Kidney epithelial cell (primary cell): Measurements from ENCODE around the gene CRYL1. TPM values are rescaled to one million over a fixed set of nuclear protein-coding genes. Genes with fewer than 3 reads are reported as not detected.

Experiments used
- DNase-seq: peaks from one replicate; pipeline ENCODE4 v3.0.0-alpha.2; 2010; ENCODE audit warnings: low read depth
- H3K27me3 ChIP-seq: 2 replicates; pipeline ENCODE4 v1.6.0; 2011; ENCODE audit warnings: low read length; ENCODE audit not compliant: control insufficient read depth, insufficient read depth
- H3K36me3 ChIP-seq: 2 replicates; pipeline ENCODE4 v1.5.1; 2011; ENCODE audit warnings: low read length; ENCODE audit not compliant: control insufficient read depth, insufficient read depth
- H3K4me3 ChIP-seq: 2 replicates; pipeline ENCODE4 v1.5.1; 2011; ENCODE audit warnings: low read depth, mild to moderate bottlenecking, control low read depth, low read length
- total RNA-seq: library from RNA; depleted of rRNA; stranded (reverse); fragments of >200 nt; gene quantifications from 2 replicates; pipeline ENCODE4 v1.2.3, GENCODE V29; 2015
- TF ChIP-seq, protein P1 (sequence below): IDR thresholded peaks from 2 replicates; pipeline ENCODE4 v1.5.1; 2011; ENCODE audit warnings: mild to moderate bottlenecking, moderate library complexity, low read length, control low read depth, inconsistent platforms; ENCODE audit not compliant: insufficient read depth, poor library complexity, severe bottlenecking

The CRYL1 gene
- total RNA-seq, 1 donor from 2014 or later: 36.4 TPM

DNA sequence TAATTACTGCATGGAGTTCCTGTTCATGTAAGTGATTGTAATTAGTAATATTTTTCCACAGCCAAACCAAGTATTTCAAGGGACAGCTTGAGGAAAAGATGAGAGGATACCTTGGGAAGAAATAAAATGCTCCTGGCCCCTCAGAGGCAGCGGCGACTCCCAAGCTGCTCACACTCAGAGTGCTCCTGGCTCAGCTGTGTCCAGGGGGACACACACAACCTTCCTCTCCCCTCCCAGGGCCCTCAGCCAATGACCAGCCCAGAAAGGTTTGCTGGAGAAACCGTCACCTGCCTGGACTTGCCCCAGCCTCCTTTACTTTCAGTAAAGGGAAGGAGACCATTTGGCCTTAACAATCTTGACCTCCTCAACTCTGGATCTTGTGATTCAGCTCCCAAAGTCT, 51.1 kb downstream of the CRYL1 start:
- TF ChIP-seq, protein P1, sequence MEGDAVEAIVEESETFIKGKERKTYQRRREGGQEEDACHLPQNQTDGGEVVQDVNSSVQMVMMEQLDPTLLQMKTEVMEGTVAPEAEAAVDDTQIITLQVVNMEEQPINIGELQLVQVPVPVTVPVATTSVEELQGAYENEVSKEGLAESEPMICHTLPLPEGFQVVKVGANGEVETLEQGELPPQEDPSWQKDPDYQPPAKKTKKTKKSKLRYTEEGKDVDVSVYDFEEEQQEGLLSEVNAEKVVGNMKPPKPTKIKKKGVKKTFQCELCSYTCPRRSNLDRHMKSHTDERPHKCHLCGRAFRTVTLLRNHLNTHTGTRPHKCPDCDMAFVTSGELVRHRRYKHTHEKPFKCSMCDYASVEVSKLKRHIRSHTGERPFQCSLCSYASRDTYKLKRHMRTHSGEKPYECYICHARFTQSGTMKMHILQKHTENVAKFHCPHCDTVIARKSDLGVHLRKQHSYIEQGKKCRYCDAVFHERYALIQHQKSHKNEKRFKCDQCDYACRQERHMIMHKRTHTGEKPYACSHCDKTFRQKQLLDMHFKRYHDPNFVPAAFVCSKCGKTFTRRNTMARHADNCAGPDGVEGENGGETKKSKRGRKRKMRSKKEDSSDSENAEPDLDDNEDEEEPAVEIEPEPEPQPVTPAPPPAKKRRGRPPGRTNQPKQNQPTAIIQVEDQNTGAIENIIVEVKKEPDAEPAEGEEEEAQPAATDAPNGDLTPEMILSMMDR: no peak

DNA sequence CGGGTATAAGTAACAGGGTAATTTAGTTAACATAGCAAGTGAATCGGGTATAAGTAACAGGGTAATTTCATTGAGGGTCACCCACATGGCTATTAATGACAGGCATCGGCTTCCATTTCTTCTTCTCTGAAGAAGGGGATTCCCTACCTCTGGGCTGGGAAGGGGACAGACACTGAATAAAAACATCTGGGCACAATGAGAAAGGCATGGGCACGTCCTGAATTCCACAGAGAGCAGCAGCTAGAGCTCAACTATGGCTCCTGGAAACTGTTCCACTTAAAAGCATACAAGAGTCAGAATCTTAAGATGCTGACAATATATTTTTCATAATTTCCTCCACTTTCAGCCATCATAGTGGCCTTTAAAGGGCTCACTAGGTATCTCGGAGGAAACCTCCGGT, 51.8 kb downstream of the CRYL1 start:
- no peaks in the 10 kb centered on the region for H3K27me3 ChIP-seq
- TF ChIP-seq, protein P1: no peak
- peaks cover 1% of the 10 kb centered on the region for H3K36me3 ChIP-seq
- H3K4me3 ChIP-seq: no peak overlapping the region
- DNase-seq: no peak

More for the DNA sequence above, 51.1 kb downstream of the CRYL1 start:
- Histone ChIP-seq H3K27me3 (no peaks in the 10 kb centered on the region), H3K36me3 (peaks cover 1% of the 10 kb centered on the region), H3K4me3 (no peak overlapping the region)
- no peak for DNase-seq

DNA sequence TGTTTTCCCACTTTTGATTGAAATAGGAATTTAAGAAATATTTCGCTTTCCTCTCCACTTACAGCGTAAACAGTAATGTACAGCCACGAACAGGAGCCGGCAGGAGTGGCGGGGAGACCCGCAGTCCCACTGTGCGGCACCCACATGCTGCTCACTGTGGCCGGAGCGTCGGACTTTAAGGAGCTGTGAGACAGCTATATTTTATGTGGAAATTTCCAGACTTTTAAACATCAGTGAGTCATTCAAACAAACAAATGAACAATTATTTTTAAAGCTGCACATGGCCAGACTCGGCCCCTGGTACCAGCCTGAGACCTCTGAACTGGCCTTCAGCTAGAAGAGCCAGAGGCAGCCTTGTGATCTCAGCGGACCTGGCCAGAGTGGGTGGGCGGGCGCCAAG, 52.5 kb downstream of the CRYL1 start:
- H3K27me3 ChIP-seq: no peaks in the 10 kb centered on the region
- no peak for DNase-seq
- TF ChIP-seq, protein P1: no peak

GRCh38 chr13:20472531-20472930, 53.1 kb downstream of the CRYL1 start:
- no peak for DNase-seq
- Histone ChIP-seq H3K36me3 (peaks cover 1% of the 10 kb centered on the region), H3K4me3 (no peak overlapping the region), H3K27me3 (no peaks in the 10 kb centered on the region)
- TF ChIP-seq, protein P1: no peak

More for the DNA sequence above, 52.5 kb downstream of the CRYL1 start:
- H3K36me3 ChIP-seq: peaks cover 1% of the 10 kb centered on the region
- no peak overlapping the region for H3K4me3 ChIP-seq

DNA sequence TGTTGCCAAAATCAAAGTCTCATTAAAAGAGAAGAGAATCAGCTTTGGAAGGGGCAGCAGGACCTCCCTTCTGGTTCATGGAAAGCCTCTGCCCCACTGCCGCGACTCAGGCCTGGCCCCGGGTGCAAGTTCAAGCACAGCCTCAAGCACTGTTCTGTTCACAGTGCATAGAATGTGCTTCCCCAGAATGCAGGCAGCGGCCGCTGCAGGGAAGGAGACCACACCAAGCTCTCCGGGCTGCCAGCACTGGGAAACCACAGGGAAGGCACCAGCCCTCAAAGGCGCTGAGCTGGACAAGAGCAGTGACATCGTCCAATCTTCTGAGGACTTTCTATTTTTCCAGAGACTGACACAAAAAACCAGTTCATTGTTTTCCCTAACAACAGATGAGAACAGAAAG, 55.5 kb downstream of the CRYL1 start:
- DNase-seq: no peak
- TF ChIP-seq, protein P1: no peak
- Histone ChIP-seq H3K27me3 (no peaks in the 10 kb centered on the region), H3K36me3 (peaks cover 1% of the 10 kb centered on the region), H3K4me3 (no peak overlapping the region)

DNA sequence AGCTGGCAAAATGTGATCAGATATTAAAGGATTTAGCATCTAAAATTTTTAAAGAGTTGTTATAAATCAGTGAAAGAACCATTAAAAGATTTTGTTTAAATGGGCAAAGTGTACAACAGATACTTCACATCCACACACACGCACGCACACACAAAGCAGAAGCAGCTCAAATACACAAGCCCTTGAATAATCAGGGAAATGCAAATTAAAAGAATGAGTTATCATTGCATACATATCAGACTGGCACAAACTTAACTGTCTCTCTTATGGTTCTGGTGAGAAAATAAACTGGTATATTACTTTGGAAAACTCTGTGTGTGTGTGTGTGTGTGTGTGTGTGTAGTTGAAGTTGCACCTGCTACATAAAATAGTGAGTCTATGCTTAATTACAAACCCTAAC, 59.3 kb downstream of the CRYL1 start:
- TF ChIP-seq, protein P1: no peak
- no peaks in the 10 kb centered on the region for H3K27me3 ChIP-seq
- no peaks in the 10 kb centered on the region for H3K36me3 ChIP-seq
- H3K4me3 ChIP-seq: no peak overlapping the region
- DNase-seq: no peak
